ENCODE measurements around the gene LNX1.
A peak's percentile ranks its signal among the peaks of the same experiment; 100 is the strongest.

LNX1 gene

DNA sequence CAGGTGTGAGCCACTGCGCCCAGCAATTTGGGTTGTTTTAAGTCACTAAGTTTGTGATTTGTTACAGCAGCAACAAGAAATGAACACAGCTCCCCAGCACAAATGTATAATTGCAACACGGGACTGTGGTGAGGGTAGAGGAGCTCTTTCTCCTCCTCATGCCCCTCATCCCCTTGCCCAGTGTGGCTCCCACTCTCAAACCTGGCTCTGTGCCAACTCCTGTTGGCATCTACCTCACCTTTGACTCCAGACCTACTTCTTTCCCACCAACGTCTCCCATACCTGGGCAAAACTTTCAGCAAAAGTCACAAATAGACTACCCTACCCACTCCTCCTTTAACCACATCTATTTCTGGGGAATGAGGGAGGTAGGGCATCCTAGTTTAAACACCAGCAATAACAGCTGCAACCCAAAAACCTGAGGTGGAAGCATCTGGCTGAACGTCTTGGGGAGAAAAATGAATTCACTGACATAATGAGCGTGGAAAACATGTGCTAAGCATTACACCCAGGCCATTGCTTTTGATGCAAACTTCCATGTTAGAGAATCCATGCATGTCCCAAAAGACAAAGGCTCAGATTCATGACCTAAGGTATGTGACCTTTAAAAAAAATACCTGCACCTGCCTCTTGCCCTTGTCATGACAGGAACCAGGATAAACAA is 19.2 kb downstream of the LNX1 start:
- DNase-seq = no peak

DNA sequence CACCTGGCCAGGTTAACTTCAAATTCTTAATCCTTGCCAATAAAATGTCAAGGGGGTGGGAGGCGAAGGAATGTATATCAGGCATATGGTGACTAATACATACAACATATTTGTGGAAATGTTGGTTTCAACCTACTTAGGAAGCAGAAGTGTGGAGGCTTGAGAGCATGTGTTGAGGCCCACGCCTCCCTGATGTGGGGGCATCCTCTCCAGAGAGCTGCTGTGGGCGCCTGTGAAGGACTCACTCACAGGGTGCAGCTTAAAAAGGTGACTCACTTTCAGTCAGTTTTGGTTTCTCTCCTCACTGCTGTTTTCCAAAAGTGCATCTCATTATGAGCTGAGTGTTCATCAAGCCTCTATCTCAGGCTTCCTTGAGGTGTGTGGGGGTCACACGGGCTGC is 27.5 kb downstream of the LNX1 start:
- DNase-seq = no peak

DNA sequence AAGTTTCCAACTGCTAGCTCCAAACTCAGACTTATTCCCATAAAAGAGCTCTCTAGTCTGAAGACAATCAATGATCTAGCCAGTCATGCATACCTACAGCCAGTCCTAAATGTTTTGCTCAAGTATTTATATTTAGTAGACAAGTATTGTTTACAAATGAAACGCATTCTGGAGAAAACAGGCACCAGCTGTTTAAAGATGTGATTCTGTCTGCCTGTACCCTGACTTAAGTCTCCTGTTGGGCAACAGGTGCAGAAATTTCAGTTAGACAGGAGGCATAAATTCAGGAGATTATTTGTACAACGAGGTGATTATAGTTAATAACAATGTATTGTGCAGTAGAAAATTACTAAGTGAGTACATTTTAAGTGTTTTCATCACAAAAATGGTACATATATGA is 28.9 kb downstream of the LNX1 start:
- no peak for DNase-seq

DNA sequence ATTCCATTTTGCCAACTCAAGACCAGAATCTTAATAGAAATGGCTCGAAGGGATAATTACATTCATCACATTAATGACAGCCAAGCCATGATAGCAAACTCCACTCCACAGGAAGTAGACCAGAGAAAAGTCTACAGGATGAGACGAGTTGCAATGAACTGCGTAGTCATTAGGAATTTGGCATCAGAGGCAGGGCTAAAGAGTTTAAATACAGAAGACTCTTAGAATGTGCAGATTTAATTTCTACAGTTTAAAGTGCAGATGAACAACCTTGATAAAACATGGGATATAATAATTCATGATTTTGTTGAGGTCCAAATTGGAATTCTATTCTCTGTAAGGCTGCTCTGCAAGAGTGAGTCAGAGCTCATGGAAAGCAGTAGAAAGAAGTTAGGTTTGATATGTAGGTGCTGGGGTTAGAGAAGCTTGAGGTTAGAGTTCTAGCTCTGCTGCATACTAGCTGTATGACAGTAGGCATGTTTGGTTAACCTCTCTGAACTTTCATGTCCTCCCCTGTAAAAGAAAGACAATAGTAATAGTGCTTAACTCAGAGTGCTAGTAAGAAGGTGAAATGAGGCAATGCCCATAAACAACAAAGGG is 32.2 kb downstream of the LNX1 start:
- DNase-seq = peak; percentile 3

DNA sequence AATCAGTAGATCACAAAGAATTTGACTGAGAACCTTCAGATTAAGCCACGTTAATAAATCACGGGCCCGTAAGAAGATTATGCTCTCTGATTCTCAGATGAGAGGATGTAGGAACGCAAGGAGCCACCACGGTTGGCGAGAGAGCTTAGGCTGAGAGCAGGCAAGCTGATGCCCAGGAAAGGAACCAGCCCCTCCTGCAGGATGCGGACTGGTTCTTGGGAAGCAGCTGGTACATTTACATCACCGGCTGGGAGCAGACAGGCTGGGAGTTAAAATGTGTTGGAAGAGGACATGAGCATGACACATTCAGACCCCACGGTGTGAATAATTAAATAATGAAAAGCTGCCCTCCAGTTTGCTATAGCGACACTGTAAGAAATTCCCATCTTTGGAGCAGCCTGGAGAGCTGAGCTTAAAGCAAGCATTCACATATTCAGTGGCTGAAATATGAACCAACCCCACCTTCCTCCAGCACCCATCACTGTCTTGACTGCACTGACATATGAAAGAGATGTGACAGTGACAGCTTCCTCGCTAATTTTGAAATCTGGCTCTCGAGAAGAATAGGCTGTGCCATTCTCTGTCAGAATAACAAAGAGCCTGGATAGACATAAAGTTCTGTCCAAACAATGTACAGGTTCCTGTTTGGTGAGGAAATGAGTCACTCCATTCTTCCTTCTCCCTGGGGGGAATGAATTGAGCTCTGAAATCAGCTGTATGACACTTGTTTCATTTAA is 33.1 kb downstream of the LNX1 start:
- peak; percentile 60 for DNase-seq

DNA sequence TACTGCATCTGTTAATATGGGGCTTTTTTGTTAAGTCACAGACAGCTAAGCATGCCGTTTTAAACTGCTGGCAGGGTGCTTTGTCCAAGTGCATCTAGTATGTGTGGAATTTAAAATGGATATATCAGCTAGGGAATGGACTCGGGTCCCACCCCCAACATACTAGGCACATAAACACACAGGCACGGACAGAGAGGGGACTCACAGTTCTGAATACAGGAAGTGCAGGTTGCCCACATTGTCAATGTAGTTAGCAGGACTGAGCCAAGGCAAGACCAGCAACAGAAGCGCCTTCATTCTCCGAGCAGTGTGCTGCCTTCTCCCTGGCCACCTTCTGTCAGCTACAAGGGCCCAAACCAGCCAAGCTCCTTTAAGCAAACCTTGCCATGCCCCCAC is 33.6 kb downstream of the LNX1 start:
- no peak for DNase-seq

DNA sequence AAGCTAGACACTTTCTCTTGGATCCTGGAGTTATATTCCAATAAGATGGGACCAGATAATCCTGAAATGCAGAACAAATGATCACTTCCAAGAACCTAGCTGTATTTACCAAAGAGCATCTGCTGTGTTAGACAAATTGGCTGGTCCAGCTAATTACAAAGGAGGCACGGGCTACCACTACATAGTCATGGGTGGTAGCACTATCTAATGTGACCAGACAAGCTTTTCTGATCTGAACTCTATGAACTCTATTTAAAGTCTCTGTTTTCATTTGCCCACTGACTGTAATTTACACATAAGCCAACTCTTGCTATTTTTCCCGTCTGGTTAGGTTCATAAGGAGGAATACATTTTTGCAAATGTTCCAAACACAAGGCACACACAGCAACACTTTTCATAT is 34.6 kb downstream of the LNX1 start:
- no peak for DNase-seq

DNA sequence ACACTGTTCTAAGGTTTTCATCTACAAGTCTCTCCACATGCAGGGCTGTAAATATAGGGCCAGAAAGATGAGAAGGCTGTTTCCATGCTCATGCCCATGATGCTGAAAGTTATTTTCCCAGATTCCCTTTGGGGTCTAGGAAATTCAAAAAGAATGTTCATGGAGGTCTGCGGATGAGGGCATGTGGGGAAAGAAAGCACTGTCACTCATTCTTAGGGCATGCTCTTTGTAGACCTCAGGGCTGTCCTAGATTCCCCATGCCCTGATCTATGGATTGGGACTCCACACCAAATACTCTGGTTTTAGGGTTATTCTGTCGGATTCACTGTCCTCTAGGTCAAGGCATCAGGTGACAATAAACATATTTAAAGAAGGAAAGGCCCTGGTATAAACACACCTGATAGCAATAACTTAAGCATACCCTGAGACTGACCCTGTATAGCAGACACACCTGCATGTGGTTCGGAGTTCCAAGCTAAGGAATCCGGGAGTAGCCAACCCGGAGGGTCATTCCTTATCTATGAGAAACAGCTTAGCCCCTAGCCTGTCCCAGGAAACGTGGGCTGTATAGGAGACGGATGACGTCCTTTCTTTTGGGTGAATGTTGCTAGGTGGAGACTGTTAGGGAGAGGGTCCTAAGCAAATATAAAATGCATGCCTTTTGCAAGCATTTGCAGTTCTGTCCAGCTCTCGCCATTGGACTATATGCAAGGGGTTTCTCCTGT is 37.6 kb downstream of the LNX1 start:
- no peak for DNase-seq

DNA sequence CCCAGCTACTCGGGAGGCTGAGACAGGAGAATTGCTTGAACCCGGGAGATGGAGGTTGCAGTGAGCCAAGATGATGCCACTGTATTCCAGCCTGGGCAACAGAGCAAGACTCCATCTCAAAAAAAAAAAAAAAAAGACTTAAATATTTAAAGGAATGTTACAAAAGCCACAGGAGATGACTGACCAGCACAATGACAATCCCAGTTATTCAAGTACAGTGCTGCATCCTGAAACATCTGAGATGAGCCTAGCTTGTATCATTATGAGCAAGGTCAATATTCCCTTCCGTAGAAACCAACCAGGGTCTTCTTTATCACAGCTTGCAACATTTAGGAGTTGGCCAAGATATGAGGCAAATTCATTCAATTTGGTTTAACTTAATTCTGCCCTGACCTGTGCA is 38.6 kb downstream of the LNX1 start:
- DNase-seq = no peak

DNA sequence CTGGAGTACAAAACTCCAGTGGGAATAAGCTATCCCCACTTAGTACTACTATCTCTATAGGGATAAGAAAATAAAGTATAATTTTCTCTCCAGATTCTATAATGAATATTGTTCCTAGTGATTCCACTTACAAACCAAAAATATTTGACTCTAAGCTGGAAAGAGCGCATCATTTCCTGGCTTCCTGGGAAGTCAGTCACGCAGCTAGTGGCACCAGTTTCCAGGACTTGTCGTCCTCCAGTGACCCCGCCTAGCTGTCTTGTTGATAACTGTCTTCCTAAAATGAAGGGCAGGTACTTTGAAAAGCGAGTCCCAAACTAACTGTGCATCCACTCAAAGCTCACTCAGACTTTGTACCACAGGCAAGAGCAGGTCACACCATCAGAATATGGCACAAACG is 39.3 kb downstream of the LNX1 start:
- DNase-seq = no peak

DNA sequence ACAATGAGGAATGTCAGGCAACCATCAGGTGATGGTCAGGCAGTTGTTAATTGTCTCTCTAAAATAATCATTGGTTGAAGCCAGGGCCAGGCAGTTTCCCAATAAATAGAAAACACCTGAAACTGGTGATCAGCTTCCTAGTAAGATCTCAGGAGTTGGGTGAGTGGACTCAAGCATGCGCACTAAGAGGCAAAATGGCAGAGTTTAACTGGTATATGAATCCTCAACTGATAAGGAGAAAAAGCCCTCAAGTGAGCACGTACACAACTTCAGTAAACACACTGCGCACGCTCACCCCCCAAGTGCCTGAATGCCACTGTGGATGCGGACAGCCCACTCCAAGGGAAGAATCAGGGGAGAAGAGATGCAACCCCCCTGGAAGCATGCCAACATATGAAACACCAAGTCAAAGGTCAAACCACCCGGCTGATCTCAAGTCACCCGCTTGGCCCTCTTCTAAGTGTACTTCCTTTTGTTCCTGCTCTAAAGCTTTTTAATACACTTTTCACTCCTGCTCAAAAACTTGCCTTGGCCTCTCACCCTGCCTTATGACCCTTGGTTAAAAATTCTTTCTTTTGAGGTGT is 39.9 kb downstream of the LNX1 start:
- DNase-seq = no peak

DNA sequence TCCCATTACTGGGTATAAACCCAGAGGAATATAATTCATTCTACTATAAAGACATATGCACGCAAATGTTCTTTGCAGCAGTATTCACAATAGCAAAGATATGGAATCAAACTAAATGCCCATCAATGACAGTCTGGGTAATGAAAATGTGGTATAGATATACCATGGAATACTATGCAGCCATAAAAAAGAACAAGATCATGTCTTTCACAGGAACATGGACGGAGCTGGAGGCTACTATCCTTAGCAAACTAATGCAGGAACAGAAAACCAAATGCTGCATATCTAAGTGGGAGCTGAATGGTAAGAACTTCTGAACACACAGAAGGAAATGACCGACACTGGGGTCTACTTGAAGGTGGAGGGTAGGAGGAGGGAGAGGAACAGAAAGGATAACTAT is 42.6 kb downstream of the LNX1 start:
- no peak for DNase-seq

DNA sequence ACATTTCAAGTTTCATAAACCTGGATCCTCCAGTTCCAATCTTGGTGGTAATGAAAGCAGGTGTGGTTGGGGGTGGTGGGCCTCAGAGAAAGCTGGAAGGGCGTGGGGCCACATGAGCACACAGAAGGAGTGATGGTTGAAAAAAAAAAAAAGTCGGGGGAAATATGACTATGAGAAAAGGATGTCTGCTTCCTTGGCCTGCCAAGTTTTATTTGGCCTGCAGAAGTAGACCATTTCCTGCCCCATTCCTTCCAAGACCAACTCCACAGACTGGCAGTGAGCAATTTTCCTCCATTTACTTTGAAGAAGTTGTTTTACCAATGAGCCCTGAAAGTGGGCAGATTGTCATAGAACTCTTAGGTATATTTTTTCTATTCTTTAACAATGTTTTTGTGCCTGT is 43.3 kb downstream of the LNX1 start:
- no peak for DNase-seq

DNA sequence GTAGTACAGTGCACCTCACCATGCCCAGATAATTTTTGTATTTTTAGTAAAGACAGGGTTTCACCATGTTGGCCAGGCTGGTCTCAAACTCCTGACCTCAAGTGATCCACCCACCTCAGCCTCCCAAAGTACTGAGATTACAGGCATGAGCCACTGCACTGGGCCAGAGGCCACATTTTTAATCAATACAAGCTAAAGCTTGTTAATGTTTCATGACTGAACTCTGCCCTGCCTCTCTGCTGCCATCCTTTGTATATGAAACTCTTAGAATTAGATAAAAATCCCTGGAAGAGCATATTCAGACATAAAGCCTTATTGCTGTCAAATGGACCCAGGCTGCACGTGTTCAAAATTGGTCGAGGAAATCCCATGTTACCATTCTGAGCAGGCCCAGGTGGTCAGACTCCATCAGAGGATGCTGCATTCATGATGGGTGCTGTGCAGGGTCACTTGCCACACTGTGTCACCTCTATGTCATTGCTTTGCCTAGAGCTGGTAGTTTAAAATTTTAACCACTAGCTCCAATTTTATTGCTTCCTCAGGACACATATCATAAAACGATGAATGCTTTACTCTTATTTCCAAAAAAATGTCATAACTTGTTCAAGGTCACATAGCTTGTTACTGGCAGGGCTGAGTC is 45.2 kb downstream of the LNX1 start:
- DNase-seq = no peak

DNA sequence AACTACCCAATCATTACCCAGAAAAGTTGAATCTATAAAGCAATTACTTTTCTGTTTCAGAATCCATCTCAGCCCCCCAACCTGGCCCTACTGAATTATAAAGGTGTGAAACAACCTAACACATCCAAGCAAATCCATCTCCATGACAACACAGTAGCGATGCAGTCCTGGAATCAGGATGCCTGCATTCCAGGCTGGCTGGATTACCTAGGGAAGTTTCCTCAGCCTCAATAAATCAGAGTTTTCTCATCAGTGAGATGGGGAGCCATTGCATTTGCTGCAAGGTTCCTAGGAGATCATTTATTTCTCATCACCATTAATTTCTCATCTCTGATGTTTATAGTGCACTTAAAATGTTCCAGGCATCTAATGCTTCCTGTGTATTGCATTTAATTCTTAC is 46.0 kb downstream of the LNX1 start:
- no peak for DNase-seq

DNA sequence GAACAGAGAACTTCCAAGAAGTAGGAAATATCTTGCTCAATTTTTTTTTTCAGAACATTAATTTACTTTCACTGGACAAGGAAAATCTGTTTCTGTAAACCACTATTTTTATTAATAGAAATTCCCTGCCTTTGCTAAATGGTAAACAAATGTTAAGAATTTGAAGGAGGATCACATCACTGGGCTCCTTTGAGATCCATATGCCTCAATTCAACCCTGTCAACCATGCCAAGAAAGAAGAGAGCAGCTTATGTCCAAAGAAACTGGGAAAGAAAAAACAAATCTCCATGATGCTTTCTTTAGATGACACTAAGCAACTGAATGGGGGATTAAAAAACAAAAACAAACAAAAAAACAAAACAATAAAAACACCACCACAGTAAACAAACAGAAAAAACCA is 47.7 kb downstream of the LNX1 start:
- DNase-seq = no peak

DNA sequence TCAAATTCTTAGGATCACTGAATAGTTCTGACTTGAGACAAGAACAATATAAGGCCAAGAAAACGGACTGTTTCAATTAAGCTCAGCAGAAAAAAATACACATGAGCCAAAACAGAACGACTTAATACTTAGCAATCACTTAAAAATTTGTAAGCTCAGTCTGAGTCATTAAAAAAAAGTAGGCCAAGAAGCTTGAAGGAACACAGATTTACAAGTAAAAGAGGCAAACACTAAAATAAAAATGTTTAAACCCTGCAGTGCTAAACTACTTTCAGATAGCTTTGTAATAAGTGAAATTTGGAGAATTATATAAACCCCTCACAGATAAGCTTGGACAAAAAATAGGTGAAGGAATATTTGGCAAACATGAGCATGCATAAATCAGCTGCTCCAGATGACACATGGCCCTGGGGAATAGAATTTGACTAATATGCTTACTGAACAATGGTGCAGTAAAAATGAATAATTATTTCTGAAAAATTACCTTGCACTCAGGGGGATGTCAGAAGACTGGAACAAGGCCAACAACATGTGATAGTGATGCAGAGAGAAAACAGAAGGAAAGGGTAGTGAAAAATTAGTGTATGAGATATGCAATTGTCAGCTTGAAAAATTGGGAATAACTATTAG is 49.6 kb downstream of the LNX1 start:
- DNase-seq = no peak

DNA sequence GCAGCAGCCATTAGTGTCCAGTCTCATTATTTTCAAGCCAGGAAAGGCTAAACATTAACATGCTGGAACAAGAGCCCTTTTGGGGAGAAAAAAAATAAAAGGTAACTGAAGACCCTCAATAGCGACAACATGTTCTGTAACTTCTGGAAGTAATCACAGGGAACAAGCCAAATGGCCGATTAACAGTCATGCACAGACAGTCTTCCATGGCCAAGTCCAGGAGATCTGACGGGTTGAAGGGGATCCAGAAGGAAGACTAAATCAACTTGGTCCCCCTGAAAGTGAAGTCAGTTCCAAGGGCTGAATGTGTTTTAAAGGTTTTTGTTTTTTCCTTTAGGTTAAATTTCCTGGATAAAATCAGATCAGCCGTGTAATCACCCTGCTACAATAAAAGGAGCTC is 52.5 kb downstream of the LNX1 start:
- DNase-seq = no peak

DNA sequence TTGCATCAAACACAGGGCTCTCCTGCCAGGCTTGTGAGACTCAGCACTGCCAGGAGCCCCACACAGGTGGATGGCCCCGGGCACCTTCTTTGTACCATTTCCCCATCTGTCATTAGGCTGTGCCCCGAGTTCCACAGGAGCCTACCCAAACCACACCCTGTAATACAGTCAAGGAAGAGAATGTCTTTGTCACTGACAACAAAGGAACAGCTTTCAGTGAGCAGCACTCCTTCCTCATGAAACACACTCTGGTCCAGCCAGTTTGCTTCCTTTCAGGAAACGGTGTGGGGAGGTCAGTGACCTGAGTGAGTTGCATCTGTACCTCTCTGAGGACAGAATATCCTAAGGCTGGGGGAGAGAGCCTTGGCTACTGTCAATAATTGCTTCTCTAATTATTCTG is 53.7 kb downstream of the LNX1 start:
- no peak for DNase-seq

DNA sequence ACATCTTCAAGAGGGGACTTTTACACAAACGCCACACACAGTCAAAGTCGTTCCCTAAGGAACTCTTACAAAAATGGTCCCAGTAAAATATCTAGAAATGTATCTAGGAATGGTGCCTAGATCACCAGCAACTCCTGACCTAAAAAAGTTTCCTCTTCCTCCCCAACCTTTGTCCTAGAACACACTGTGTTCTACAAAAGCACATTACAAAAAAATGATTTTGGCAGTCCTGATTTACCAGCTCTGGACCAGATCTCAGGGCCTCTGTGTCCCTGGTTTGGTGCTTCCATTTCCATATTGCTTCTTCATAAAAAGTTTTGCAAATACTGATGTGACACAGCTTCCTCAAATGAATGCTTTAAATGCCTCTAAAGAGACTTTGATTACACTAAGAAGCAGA is 55.0 kb downstream of the LNX1 start:
- no peak for DNase-seq

DNA sequence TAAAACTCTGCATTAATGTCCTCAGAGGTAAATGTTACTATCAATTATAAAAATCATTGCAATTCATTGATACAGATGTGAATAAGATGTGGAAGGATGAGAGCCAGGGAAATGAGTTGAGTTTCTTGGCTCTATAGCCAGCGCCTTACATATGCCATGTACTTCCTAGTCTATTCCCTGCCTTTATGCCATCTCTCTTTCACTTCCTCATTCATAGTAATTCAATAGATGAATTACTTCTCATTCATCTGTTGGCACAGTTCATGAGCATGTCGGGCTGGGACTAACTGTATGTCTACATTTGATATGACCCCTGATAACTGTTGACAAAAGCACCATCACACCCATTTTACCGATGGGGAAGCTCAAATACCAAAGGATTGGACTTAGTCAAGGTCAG is 55.7 kb downstream of the LNX1 start:
- DNase-seq = no peak

DNA sequence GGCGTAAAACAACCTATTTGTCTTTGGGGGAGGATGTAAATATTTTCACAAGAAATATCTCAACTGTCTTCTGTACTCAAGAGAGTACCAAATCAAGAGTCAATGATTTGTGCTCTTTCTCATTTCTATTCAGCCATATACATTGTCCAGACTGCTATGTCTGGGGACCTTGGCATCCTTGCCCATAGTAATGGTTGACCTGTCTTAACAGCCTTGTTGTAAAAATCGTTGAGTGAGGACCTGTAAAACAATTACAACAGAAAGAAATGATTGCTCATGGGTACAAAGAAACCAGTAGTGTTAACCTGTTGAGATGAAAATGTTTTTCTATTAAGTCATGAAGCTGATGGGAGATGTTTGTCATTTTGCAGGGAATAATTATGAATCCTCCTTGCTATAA is 56.6 kb downstream of the LNX1 start:
- no peak for DNase-seq

DNA sequence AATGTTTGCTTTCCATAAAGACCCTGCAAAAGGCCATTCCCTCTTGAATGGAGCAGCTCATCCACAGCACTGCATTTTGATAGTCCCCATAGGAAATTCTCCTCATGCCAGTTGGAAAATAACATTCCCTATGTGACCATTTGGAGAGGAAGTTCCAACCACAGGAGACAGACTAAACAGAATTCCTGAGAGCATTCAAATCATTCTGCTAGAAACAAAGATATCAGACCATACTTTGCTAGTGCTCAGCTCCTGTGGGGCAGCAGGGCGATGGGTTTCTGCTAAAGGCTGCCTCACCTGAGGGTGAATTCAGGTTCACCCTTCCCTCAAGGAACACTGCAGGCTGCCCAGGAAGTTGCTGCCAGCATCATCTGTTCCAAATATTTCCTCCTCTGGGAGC is 58.8 kb downstream of the LNX1 start:
- no peak for DNase-seq
